M059J (cell line): ENCODE data around the gene CABP4. TPM values are rescaled to one million over a fixed set of nuclear protein-coding genes. Genes with fewer than 3 reads are reported as not detected.

Experiments
- DNase-seq: peaks from one replicate; pipeline ENCODE4 v3.0.0-alpha.2; 2012; ENCODE audit warnings: low read depth
- total RNA-seq: library from RNA; depleted of rRNA; stranded (reverse); fragments of >200 nt; shearing (Covaris generic); gene quantifications from 2 replicates; pipeline ENCODE4 v1.2.3, GENCODE V29; 2014; rRNA removed

Gene CABP4
- 6.9 and 9.0 TPM in 2 replicates for total RNA-seq

- no peak for DNase-seq
Observed at GRCh38 chr11:67455054-67455453, at the start of gene CABP4. Gene CABP4, plus strand, starts transcription at chr11:67455354. Its CDS starts 70 bp downstream, at chr11:67455424.

GRCh38 chr11:67405688-67406339 lies 49.3 kb upstream of the CABP4 start:
- no peak for DNase-seq

GRCh38 chr11:67406420-67406968 lies 48.7 kb upstream of the CABP4 start:
- DNase-seq, result no peak

DNA sequence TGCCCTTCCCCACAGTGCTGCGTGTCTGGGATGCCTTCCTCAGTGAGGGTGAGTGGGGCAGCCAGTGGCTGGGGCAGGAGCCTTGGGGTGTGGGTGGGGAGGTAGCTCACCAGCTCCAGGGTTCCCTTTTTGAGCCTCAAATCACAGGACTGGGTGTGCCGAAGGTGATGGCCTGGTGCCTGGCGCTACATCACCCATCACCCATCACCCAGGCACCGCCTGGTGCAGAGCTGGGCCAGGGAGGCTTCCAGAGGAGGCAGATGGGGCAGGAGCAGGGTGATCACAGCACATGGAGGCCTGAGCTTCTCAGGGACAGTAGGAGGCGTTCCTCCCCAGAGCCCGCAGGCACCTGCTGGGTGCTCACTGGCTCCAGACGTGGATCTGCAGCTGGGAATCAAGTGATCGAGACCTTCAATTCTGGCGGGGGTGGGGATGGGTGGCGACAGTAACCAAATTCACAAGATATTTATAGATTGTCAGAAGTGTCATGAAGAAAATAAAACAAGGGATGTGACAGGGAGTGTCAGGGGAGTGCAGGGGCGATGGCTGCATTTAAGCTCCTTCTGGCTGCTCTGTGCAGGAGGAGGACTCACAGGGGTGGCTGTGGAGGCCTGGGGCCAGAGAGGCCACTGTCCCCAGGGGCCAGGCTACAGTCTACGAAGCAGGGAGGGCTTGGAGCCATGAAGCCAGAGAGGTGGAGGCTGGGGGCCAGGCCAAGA lies 48.0 kb upstream of the CABP4 start:
- no peak for DNase-seq

DNA sequence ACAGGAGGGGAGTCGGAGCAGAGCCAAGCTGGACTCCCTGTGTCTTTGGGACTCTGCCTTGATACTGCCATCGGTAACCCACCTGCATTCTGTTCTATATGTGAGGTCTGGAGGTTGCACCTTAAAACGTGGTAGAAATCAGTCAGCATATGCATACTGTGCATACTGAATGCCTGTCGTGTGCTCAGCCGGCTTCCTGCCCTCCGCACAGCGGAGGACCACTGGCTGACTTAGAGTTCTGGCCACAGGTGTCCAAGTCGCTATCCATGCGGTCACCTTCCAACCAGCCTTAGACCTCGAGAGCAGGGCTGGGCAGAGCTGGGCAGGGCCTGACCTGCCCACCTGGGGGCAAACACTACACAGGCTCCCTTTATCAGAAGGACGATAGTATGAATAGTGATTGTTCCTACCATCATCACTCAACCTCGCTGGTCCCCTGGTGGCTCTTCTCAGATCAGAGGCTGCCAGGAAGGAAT lies 47.4 kb upstream of the CABP4 start:
- no peak for DNase-seq

GRCh38 chr11:67408437-67409200 lies 46.5 kb upstream of the CABP4 start:
- no peak for DNase-seq

DNA sequence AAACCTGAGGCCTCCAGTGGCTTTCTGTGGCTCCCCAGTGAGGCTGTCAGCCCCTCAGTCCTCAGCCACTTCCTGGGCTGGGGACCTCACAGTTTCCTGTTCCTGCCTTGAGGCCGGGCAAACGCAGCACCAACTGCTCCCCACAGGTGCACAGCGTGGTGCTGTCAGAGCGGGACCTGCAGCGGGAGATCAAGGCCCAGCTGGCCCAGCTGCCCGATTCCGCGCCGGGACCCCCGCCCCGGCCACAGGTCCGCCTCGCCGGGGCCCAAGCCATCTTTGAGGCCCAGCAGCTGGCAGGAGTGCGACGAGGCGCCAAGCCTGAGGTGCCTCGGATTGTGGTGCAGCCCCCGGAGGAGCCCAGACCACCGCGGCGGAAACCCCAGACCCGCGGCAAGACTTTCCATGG lies 45.9 kb upstream of the CABP4 start:
- DNase-seq, result no peak

DNA sequence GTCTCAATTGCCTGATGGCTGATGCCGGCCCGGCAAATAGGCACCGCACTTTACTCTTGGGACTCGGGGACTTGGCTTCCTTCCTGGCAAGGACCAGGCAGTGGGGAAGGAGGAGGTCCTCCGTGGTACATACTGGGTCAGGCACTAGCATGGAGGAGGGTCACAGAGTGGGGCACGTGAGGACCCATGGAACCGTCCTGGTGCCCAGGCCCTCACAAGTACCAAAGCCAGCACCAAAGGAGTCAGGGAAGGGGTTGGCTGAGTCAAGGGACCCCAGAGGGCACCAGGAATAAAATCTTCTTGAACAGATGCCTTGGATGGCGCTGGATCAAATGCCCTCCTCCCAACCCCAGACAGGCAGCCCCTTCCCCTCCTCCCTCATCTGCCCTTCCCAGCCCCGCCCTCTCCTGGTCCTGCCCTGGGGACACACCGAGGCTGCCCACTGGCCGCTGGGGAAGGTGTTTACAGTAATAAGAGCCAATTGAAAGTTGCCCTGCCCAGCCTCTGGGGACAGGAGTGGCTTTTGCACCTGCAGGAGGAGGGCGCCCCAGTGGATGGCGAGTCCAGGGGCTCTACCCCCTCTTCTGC lies 45.3 kb upstream of the CABP4 start:
- no peak for DNase-seq

GRCh38 chr11:67410369-67410831 lies 44.8 kb upstream of the CABP4 start:
- DNase-seq, result no peak

DNA sequence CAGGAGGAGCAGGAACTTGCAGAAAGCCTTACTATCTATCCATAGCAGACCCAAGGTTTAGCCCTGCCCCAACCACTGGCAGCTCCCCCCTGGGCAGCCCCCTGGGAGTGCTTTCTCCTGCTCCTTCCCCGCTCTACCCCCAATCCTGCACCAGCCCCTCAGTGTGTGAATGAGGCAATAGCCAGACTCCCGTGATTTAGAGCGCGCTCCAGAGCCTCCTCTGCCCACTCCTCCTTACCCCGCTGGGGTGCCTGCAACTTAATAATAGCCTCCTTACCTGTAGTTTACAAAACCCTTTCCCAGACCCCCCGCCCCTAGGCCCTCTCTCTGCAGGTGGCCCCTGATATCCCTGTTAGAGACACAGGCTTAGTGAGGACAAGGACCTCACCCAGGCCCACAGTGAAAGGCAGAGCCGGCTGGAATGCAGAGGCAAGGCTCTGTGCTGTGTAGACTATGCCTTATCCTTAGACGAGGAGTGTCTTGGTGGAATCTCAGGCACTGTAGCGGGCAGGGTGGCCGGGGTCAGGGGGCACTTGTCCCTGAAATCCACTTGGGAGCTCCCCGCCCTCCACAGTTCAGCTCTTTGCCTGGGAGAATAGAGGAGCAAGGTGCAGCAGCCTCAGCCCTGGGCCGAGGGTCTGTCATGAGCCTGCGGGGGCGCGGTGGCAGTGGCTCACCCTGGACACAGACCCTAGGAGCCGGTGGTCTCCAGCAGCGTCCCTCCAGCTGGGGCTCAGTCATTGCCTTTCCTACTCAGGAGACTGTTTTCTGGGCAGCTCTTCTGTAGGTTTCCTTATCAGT lies 44.0 kb upstream of the CABP4 start:
- DNase-seq, result no peak

DNA sequence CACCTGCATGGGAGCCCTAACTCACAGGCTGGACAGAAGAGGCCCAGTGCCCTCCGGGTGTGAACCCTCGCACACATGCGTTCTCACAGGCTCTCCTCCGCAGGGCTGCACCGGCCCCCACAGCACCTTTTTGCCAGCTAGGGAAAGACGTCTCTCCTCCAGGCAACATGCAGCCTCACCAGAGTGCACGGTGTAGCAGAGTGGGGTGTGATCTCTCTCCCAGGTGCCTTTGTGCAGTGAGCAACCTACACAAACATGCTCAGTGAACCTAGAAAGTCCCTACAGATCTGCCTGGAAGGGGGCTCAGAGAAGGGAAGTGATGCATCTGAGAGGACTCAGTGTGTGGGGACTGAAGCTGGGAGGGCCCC lies 43.4 kb upstream of the CABP4 start:
- DNase-seq, result no peak

- no peak for DNase-seq
Observed at GRCh38 chr11:67412495-67413179, 42.5 kb upstream of the CABP4 start.

- no peak for DNase-seq
Observed at GRCh38 chr11:67413266-67413849, 41.8 kb upstream of the CABP4 start.

GRCh38 chr11:67415501-67416304 lies 39.5 kb upstream of the CABP4 start, which contains the start of gene CARNS1:
Gene CARNS1, plus strand, starts transcription at chr11:67415678. Its CDS starts 522 bp downstream, at chr11:67416200.
- DNase-seq, result no peak

DNA sequence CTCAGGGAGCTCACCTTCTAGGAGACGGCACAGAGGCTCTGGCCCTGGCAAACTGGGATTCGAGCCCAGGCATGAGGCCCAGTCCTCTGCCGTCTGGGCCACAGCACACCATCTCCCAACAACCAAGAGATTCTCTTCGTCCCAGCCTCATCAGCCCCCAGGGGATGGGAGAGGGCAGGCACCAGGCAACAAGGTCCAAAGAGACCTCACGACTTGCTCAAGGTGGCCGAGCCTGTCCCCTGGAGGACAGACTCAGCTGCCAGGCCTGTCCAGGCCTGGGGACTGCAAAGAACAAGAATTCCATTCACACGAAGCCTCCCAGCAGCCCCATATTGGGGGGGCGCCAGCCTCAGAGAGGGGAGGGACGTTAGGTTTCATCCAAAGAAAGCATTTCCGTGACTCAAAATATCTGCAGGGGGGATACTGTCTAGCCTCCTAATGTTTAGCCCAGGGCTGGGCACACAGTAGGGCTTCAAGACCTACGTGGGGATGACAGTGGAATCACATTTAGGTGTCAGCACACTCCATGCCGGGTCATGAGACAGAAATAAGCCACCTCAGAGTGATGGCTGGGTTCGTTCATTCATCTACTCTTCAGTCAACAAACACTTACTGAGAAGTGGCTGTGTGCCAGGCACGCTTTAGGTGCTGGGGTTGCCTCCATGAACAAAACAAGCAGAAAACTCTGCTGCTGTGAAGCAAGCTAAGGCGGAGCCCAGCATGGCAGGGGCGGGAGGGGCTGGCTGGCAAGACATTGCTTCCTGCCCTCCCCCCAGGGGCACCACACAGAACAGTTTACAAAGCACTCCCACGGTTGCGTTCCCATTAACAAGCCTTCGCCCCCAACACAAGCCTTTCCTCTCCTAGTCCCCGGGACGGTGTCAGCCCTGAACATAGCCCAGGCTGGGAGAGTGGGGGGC lies 38.5 kb upstream of the CABP4 start:
- peak; percentile 40 for DNase-seq

GRCh38 chr11:67417425-67417824 lies 37.7 kb upstream of the CABP4 start:
- DNase-seq, result no peak

DNA sequence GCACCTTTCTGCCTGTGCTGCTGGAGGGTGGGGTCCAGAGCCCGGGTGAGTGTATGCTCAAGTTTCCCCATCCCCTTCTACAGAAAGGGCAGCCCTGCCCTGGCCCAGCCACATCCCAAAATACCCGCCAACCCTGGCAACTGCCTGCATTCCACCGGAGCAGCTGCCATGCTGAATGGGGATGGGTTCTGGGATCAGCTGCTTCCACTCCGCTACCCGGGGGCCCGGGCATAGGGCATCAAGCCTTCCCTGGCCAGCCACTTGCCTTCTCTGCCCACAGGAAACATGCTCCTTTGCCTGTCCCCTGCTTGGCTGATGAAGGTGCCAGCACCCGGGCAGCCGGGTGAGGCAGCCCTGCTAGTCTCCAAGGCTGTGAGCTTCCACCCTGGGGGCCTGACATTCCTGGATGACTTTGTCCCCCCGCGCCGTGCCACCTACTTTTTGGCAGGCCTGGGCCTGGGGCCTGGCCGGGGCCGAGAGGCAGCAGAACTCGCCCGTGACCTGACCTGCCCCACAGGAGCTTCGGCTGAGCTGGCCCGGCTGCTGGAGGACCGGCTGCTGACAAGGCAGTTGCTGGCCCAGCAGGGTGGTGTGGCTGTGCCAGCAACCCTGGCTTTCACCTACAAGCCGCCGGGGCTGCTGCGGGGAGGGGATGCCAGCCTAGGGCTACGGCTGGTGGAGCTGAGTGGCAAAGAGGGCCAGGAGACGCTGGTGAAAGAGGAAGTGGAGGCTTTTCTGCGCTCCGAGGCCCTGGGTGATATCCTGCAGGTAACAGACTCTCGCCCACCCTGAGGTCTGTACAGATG lies 36.5 kb upstream of the CABP4 start:
- DNase-seq, result no peak
